H54 (cell line): ENCODE data around the gene GPR32.
"Not testable (repeated sequence)": the region's sequence is repeated elsewhere in the genome, so short reads cannot be mapped to it uniquely, and the experiment has no call there.

Experiments
- DNase-seq: peaks from one replicate; pipeline ENCODE4 v3.0.0; 2011; ENCODE audit warnings: low spot score, mixed read lengths; ENCODE audit not compliant: insufficient read length
- FAIRE-seq: peaks from 3 replicates; lab custom pipeline; 2011; peaks lifted over from hg19 to GRCh38; lab: Jason Lieb, UNC
- POLR2A ChIP-seq: IDR thresholded peaks from 2 replicates; pipeline ENCODE4 v1.6.1; 2011; ENCODE audit warnings: low read depth, mild to moderate bottlenecking, low read length

GPR32 gene

GRCh38 chr19:50796634-50797428 is 26.6 kb downstream of the GPR32 start:
- FAIRE-seq = no peak
- no peak for TF ChIP-seq POLR2A
- DNase-seq = no peak

- TF ChIP-seq POLR2A = no peak
- no peak for DNase-seq
- no peak for FAIRE-seq
Observed at GRCh38 chr19:50797429-50797780, 27.1 kb downstream of the GPR32 start.

GRCh38 chr19:50797781-50798658 is 27.8 kb downstream of the GPR32 start:
- FAIRE-seq = no peak
- no peak for TF ChIP-seq POLR2A
- DNase-seq = no peak

- FAIRE-seq = no peak
- DNase-seq = no peak
- TF ChIP-seq POLR2A = no peak
Observed at GRCh38 chr19:50798659-50799546, 28.6 kb downstream of the GPR32 start.

- no peak for FAIRE-seq
- no peak for TF ChIP-seq POLR2A
- no peak for DNase-seq
Observed at GRCh38 chr19:50799547-50799851, 29.2 kb downstream of the GPR32 start.

- FAIRE-seq (no peak), DNase-seq (no peak)
- no peak for TF ChIP-seq POLR2A
Observed at GRCh38 chr19:50801107-50801506, 30.8 kb downstream of the GPR32 start.

- no peak for FAIRE-seq
- DNase-seq = no peak
- no peak for TF ChIP-seq POLR2A
Observed at GRCh38 chr19:50803633-50804419, 33.6 kb downstream of the GPR32 start.

GRCh38 chr19:50804420-50805272 is 34.4 kb downstream of the GPR32 start:
- DNase-seq (peak; percentile 97), FAIRE-seq (peak; percentile 65)
- TF ChIP-seq POLR2A = peak; percentile 84

- FAIRE-seq = no peak
- TF ChIP-seq POLR2A = no peak
- no peak for DNase-seq
Observed at GRCh38 chr19:50808856-50809255, 38.6 kb downstream of the GPR32 start.

- FAIRE-seq, DNase-seq: not testable (repeated sequence)
Observed at GRCh38 chr19:50811622-50812238, 41.5 kb downstream of the GPR32 start.

GRCh38 chr19:50812474-50812873 is 42.2 kb downstream of the GPR32 start:
- DNase-seq (no peak), FAIRE-seq (no peak)
- TF ChIP-seq POLR2A = no peak

- TF ChIP-seq POLR2A = no peak
- FAIRE-seq (no peak), DNase-seq (no peak)
Observed at GRCh38 chr19:50814883-50815282, 44.6 kb downstream of the GPR32 start.
